Gastroesophageal sphincter (tissue), 4 donors: ENCODE data around the gene EMX1. TPM values are rescaled to one million over a fixed set of nuclear protein-coding genes. Genes with fewer than 3 reads are reported as not detected.

ENCODE experiments used
- ATAC-seq: fragments of 150-250 bp; one replicate; pipeline ENCODE4 v1.9.1; 2016; ENCODE audit warnings: mild to moderate bottlenecking, moderate library complexity
- H3K27ac ChIP-seq, 4 donors: fragments of 200-600 bp; sonication (generic) in 3 of 4; 1 replicate in 3 of 4; 2 replicates in 1 of 4; pipeline ENCODE4 v1.5.1; 2016 to 2019
- H3K27me3 ChIP-seq: fragments of 200-600 bp; sonication (generic); one replicate; pipeline ENCODE4 v1.5.1; 2019
- H3K36me3 ChIP-seq, 2 donors: fragments of 200-600 bp; sonication (generic); one replicate each; pipeline ENCODE4 v1.5.1; 2019; ENCODE audit warnings: control low read depth in 1 of 2
- H3K4me1 ChIP-seq, 3 donors: fragments of 200-600 bp; sonication (generic); 1 replicate in 2 of 3; 2 replicates in 1 of 3; pipeline ENCODE4 v1.5.1; 2016 to 2019; ENCODE audit warnings: control low read depth in 2 of 3
- H3K4me3 ChIP-seq, 2 donors: fragments of 200-600 bp; sonication (generic); one replicate each; pipeline ENCODE4 v1.5.1; 2019; ENCODE audit warnings: mild to moderate bottlenecking in 1 of 2, moderate library complexity in 1 of 2
- H3K9me3 ChIP-seq, 3 donors: fragments of 200-600 bp; sonication (generic); one replicate each; pipeline ENCODE4 v1.5.1; 2017 to 2019; ENCODE audit warnings: control low read depth in 2 of 3
- CTCF ChIP-seq, 4 experiments: fragments of 200-600 bp in 2 of 4; fragments of 450-650 bp in 2 of 4; sonication (generic) in 1 of 4; IDR thresholded peaks; one replicate each; pipeline ENCODE4 v1.5.1; 2017 to 2019; ENCODE audit warnings: antibody characterized with exemption in 4 of 4, mild to moderate bottlenecking in 2 of 4, moderate library complexity in 2 of 4
- EP300 ChIP-seq: sonication (generic); formaldehyde crosslinking; IDR thresholded peaks from one replicate; pipeline ENCODE4 v1.6.1; 2017; ENCODE audit warnings: antibody characterized with exemption, mild to moderate bottlenecking
- POLR2A ChIP-seq, 2 donors: fragments of 450-650 bp; IDR thresholded peaks; one replicate each; pipeline ENCODE4 v1.6.1; 2017; ENCODE audit warnings: antibody characterized with exemption in 2 of 2, mild to moderate bottlenecking in 2 of 2, moderate library complexity in 1 of 2
- POLR2AphosphoS5 ChIP-seq: sonication (generic); formaldehyde crosslinking; IDR thresholded peaks from one replicate; pipeline ENCODE4 v1.6.1; 2017; ENCODE audit warnings: antibody characterized with exemption
- WGBS, 2 donors: methylation state at CpG; one replicate each; pipeline ENCODE4 v1.1.5; 2018; ENCODE audit warnings: low coverage in 1 of 2; 5-methylcytosine and 5-hydroxymethylcytosine counted together
- total RNA-seq, 4 donors: library from RNA; depleted of rRNA; stranded (reverse); fragments of >200 nt; gene quantifications; one replicate each; pipeline ENCODE4 v1.1.0, GENCODE V29; 2016

The EMX1 gene
- total RNA-seq, 4 donors from 2014 or later: 0.15 TPM; not detected in 3

GRCh38 chr2:72925328-72925943, 8.1 kb downstream of the EMX1 start:
- TF ChIP-seq POLR2AphosphoS5 (no peak), CTCF (IDR thresholded peaks at IDR 0.05) (no peak), EP300 (no peak), POLR2A (IDR thresholded peaks at IDR 0.05) (no peak)
- H3K9me3 ChIP-seq: no peaks in the 10 kb centered on the region
- 7 to 8% methylated on average over 16 to 17 of the region's 26 CpGs for WGBS, 2 donors
- H3K27ac ChIP-seq: no peak overlapping the region
- H3K36me3 ChIP-seq: no peaks in the 10 kb centered on the region
- H3K4me1 ChIP-seq: peaks cover 0 to 31% (median 11%) of the 10 kb centered on the region in 3 donors
- no peak for ATAC-seq
- H3K27me3 ChIP-seq: peaks cover 100% of the 10 kb centered on the region
- H3K4me3 ChIP-seq: no peak overlapping the region

DNA sequence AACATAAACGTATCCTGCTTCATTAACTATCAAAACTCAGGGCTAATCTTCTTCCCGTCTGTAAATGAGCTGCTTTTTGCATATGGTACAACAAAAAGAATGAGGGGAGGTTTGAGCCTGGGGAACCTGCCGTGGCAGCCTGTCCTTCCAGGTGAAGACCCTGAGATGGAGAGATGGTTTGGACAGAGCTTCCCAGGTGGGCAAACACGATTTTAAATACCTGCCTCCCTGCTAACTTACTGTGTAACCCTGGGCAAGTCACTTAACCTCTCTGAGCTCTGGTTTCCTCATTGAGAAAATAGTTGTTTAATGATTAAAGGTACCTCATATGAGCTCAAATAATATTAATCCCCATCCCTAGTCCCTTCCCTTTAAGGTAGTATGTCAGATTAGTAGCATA, 9.0 kb downstream of the EMX1 start:
- 11 to 14% methylated on average over 4 of the region's 4 CpGs for WGBS, 2 donors
- H3K4me3 ChIP-seq: no peak overlapping the region
- H3K27me3 ChIP-seq: peaks cover 100% of the 10 kb centered on the region
- H3K36me3 ChIP-seq: no peaks in the 10 kb centered on the region
- H3K9me3 ChIP-seq: no peaks in the 10 kb centered on the region
- TF ChIP-seq POLR2A (IDR thresholded peaks at IDR 0.05) (no peak), POLR2AphosphoS5 (no peak), EP300 (no peak), CTCF (IDR thresholded peaks at IDR 0.05) (no peak)
- peaks cover 0 to 23% (median 7%) of the 10 kb centered on the region in 3 donors for H3K4me1 ChIP-seq
- no peak for ATAC-seq
- H3K27ac ChIP-seq: no peak overlapping the region

- Histone ChIP-seq H3K4me1 (peaks cover 0 to 23% (median 7%) of the 10 kb centered on the region in 3 donors), H3K27ac (no peak overlapping the region), H3K9me3 (no peaks in the 10 kb centered on the region), H3K36me3 (no peaks in the 10 kb centered on the region), H3K27me3 (peaks cover 100% of the 10 kb centered on the region), H3K4me3 (no peak overlapping the region)
- ATAC-seq: no peak
- 53 to 56% methylated on average over 6 of the region's 6 CpGs for WGBS, 2 donors
- TF ChIP-seq EP300: no peak
- no peak for TF ChIP-seq POLR2A (IDR thresholded peaks at IDR 0.05)
- TF ChIP-seq CTCF (IDR thresholded peaks at IDR 0.05): no peak
- no peak for TF ChIP-seq POLR2AphosphoS5
Observed at GRCh38 chr2:72926811-72927465, 9.6 kb downstream of the EMX1 start.

DNA sequence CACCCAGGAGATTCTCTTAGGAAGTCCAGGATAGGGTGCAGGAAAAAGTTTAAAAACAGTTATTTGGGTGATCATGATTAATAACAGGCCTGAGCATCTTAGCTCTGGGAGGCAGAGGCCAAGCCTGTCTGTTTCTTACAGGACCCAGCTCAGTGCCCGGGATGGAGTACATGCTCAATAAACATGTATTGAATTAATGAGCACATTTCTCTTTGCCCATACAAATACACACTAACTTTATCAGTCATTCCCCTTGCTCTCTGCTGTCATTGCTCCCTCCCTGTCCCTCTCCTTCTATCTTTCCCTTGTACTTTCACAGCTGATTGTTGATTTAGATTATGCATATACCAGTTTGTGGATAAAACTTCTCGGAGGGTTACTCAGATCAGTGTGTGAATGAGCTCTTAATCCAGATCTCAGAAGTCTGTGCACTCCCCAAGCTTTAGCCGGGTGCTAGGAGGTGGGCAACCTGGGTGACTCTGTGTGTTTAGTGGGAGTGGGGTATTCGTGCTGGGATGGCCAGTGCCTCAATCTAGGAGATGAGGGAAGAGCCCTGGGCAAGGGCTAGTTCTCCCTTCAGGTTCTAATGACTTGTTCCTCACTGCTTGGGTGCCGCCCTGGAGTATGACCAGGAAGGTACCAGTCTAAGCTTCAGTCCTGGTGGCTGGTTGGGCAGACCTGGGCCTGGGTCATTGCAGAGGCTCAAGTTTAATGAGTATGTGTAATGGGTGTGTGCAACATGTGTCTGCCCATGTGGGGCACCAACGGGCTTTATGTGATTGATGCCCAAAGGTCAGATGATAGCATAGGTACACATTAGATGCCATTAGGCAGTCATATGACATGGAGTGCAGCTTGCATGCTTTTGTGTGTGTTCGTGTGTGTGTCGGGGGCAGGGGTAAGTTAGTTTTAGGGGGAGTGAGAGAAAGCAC, 10.6 kb downstream of the EMX1 start:
- ATAC-seq: no peak

More for the DNA sequence above, 10.6 kb downstream of the EMX1 start:
- Histone ChIP-seq H3K27ac (no peak overlapping the region), H3K9me3 (no peaks in the 10 kb centered on the region), H3K4me1 (peaks cover 0 to 23% (median 7%) of the 10 kb centered on the region in 3 donors), H3K27me3 (peaks cover 100% of the 10 kb centered on the region), H3K4me3 (no peak overlapping the region), H3K36me3 (no peaks in the 10 kb centered on the region)
- no peak for TF ChIP-seq CTCF (IDR thresholded peaks at IDR 0.05)
- no peak for TF ChIP-seq POLR2A (IDR thresholded peaks at IDR 0.05)
- no peak for TF ChIP-seq POLR2AphosphoS5
- no peak for TF ChIP-seq EP300
- 83 to 91% methylated on average over 2 of the region's 8 CpGs for WGBS, 2 donors
